Neuronal stem cell (in vitro differentiated cells): ENCODE data around the gene PIGN.
"Not testable (repeated sequence)": the region's sequence is repeated elsewhere in the genome, so short reads cannot be mapped to it uniquely, and the experiment has no call there.

Experiments
- DNase-seq: peaks from one replicate; pipeline ENCODE4 v3.0.0-alpha.2; 2013; ENCODE audit warnings: low spot score
- H2AFZ ChIP-seq: one replicate; pipeline ENCODE4 v1.6.1; 2013; ENCODE audit warnings: mild to moderate bottlenecking, low read length, inconsistent platforms
- H2AK5ac ChIP-seq: 2 replicates; pipeline ENCODE4 v1.6.1; 2013; ENCODE audit warnings: low read depth, mild to moderate bottlenecking, inconsistent platforms, low read length, moderate library complexity, mixed read lengths
- H2BK120ac ChIP-seq: 2 replicates; pipeline ENCODE4 v1.6.1; 2013; ENCODE audit warnings: low read depth, mild to moderate bottlenecking, inconsistent platforms, low read length, moderate library complexity, mixed read lengths
- H2BK12ac ChIP-seq: one replicate; pipeline ENCODE4 v1.6.1; 2013; ENCODE audit warnings: low read length, inconsistent platforms
- H2BK15ac ChIP-seq: 2 replicates; pipeline ENCODE4 v1.6.1; 2013; ENCODE audit warnings: mild to moderate bottlenecking, low read length, inconsistent platforms, mixed read lengths
- H2BK5ac ChIP-seq: one replicate; pipeline ENCODE4 v1.6.1; 2013; ENCODE audit warnings: inconsistent platforms, mild to moderate bottlenecking, low read length, moderate library complexity
- H3K14ac ChIP-seq: one replicate; pipeline ENCODE4 v1.6.1; 2013; ENCODE audit warnings: low read length, inconsistent platforms
- H3K18ac ChIP-seq: 2 replicates; pipeline ENCODE4 v1.6.1; 2013; ENCODE audit warnings: low read length, inconsistent platforms
- H3K23ac ChIP-seq: 2 replicates; pipeline ENCODE4 v1.6.1; 2013; ENCODE audit warnings: low read depth, mild to moderate bottlenecking, mixed read lengths, low read length, inconsistent platforms; ENCODE audit not compliant: poor library complexity
- H3K27ac ChIP-seq: replicated peaks from 3 replicates; pipeline ENCODE4 v1.5.1; 2013; ENCODE audit warnings: low read length, inconsistent platforms
- H3K27me3 ChIP-seq, 3 experiments: 2 replicates each; pipeline ENCODE4 v1.6.1; 2013; ENCODE audit warnings: low read length in 3 of 3, mild to moderate bottlenecking in 2 of 3, inconsistent platforms in 1 of 3, low read depth in 1 of 3, mixed read lengths in 1 of 3, moderate library complexity in 1 of 3; ENCODE audit not compliant: control insufficient read depth in 3 of 3, insufficient read depth in 3 of 3
- H3K36me3 ChIP-seq, 2 donors: replicated peaks in 1 of 2; 2 replicates each; pipeline ENCODE4 v1.6.1; 2013; ENCODE audit warnings: low read length in 2 of 2; ENCODE audit not compliant: control insufficient read depth in 2 of 2, insufficient read depth in 2 of 2
- H3K4ac ChIP-seq: 2 replicates; pipeline ENCODE4 v1.6.1; 2013; ENCODE audit warnings: inconsistent platforms, mild to moderate bottlenecking, low read length, moderate library complexity
- H3K4me1 ChIP-seq, 2 donors: 1 replicate in 1 of 2; 2 replicates in 1 of 2; pipeline ENCODE4 v1.6.1; 2013; ENCODE audit warnings: low read length in 2 of 2, low read depth in 1 of 2; ENCODE audit not compliant: control insufficient read depth in 2 of 2, insufficient read depth in 1 of 2
- H3K4me2 ChIP-seq: one replicate; pipeline ENCODE4 v1.6.1; 2013; ENCODE audit warnings: mild to moderate bottlenecking, low read length, inconsistent platforms; ENCODE audit not compliant: insufficient read depth, poor library complexity, severe bottlenecking
- H3K4me3 ChIP-seq, 2 donors: 2 replicates each; pipeline ENCODE4 v1.5.1; 2013; ENCODE audit warnings: low read length in 2 of 2, mild to moderate bottlenecking in 2 of 2, inconsistent platforms in 1 of 2, moderate library complexity in 1 of 2
- H3K79me1 ChIP-seq: one replicate; pipeline ENCODE4 v1.6.1; 2013; ENCODE audit warnings: low read depth, mild to moderate bottlenecking, inconsistent platforms, low read length, moderate library complexity
- H3K9ac ChIP-seq: one replicate; pipeline ENCODE4 v1.6.1; 2013; ENCODE audit warnings: mild to moderate bottlenecking, low read depth, low read length, inconsistent platforms; ENCODE audit not compliant: poor library complexity
- H3K9me3 ChIP-seq, 2 donors: replicated peaks in 1 of 2; 2 replicates each; pipeline versions ENCODE3 to v1.6.1; 2013; ENCODE audit warnings: low read length in 2 of 2, mild to moderate bottlenecking in 2 of 2, inconsistent platforms in 1 of 2, low read depth in 1 of 2, mixed read lengths in 1 of 2, moderate library complexity in 1 of 2; ENCODE audit not compliant: control insufficient read depth in 2 of 2, insufficient read depth in 1 of 2
- H4K8ac ChIP-seq: one replicate; pipeline ENCODE4 v1.6.1; 2013; ENCODE audit warnings: low read depth, mild to moderate bottlenecking, inconsistent platforms, low read length, moderate library complexity
- H4K91ac ChIP-seq: one replicate; pipeline ENCODE4 v1.6.1; 2013; ENCODE audit warnings: low read length, low read depth, mild to moderate bottlenecking, inconsistent platforms; ENCODE audit not compliant: poor library complexity
- WGBS, 2 donors: extraction: QIAGEN DNeasy Blood & Tissue Kit; methylation state at CpG; one replicate each; pipeline ENCODE4 v1.1.7; 2013; ENCODE audit warnings: missing lambda C conversion rate in 2 of 2, mixed read lengths in 1 of 2; ENCODE audit not compliant: insufficient read length in 2 of 2, insufficient replicate concordance in 1 of 2; ENCODE audit errors: extremely low coverage in 2 of 2; 5-methylcytosine and 5-hydroxymethylcytosine counted together

Gene PIGN

DNA sequence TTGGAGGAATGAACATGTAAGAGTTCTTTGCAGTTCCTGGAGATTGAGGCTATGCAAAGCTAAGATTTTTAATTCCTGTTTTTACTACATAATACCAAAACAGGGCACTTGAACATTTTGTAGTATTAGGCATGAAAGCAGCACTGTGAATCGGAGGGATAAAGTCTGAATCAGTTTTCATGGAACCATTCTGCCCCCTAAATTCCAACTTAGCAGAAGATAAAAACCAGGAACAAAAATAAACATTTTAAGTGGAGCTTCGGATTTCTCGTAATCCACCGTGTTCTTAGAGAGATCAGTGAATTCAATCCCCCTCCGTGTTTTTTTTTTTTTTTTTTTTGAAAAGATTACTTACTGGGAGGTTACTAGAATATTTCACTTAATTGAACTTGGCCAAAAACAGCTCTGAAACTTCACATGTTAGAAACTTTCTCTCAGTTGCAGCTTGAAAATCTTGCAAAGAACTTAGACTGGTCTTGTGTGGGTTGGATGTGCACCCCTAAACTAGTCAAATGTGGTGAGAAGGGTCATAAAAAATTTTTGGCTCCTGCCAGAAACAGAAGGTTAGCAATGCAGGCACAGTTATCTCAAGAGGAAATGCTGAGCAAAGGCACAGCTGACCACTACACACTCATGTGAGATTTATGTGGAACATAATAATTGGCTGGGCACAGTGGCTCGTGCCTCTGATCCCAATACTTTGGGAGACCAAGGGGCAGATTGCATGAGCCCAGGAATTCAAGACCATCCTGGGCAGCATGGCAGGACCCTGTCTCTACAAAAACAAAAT is 148.7 kb downstream of the PIGN start:
- Histone ChIP-seq H2BK5ac (no peak overlapping the region), H3K14ac (no peak overlapping the region), H3K4me3 (no peak overlapping the region), H2AFZ (no peak overlapping the region), H3K9me3 (peaks cover 0 to 2% of the 10 kb centered on the region in 2 donors), H3K4me2 (no peak overlapping the region), H3K9ac (no peak overlapping the region), H3K18ac (no peak overlapping the region), H3K27ac (no peak overlapping the region), H4K8ac (no peak overlapping the region), H3K36me3 (no peaks in the 10 kb centered on the region), H3K4ac (no peak overlapping the region), H3K23ac (no peak overlapping the region), H3K27me3 (no peaks in the 10 kb centered on the region), H3K79me1 (no peaks in the 10 kb centered on the region), H2BK12ac (no peak overlapping the region), H4K91ac (no peak overlapping the region), H2BK120ac (no peak overlapping the region), H2BK15ac (no peak overlapping the region), H2AK5ac (no peak overlapping the region), H3K4me1 (no peaks in the 10 kb centered on the region)
- DNase-seq = no peak
- WGBS, 2 donors = no CpG with 5 or more reads among the region's 6 CpGs

- Histone ChIP-seq H3K14ac (no peak overlapping the region), H2BK120ac (no peak overlapping the region), H2AFZ (no peak overlapping the region), H3K4me1 (no peaks in the 10 kb centered on the region), H3K27me3 (no peaks in the 10 kb centered on the region), H3K27ac (no peak overlapping the region), H3K4me2 (no peak overlapping the region), H3K36me3 (no peaks in the 10 kb centered on the region), H3K4ac (no peak overlapping the region), H3K18ac (peak overlapping the region; percentile 28), H2BK15ac (no peak overlapping the region), H3K79me1 (no peaks in the 10 kb centered on the region), H2AK5ac (no peak overlapping the region), H3K23ac (no peak overlapping the region), H3K9ac (no peak overlapping the region), H4K8ac (no peak overlapping the region), H3K4me3 (no peak overlapping the region), H2BK12ac (no peak overlapping the region), H4K91ac (no peak overlapping the region), H2BK5ac (no peak overlapping the region), H3K9me3 (peaks cover 0 to 2% of the 10 kb centered on the region in 2 donors)
- WGBS, 2 donors = no CpG with 5 or more reads among the region's 11 CpGs
- no peak for DNase-seq
These were observed 149.7 kb downstream of the PIGN start for GRCh38 chr18:62037012-62037742.

GRCh38 chr18:62034286-62034685 is 152.6 kb downstream of the PIGN start:
- DNase-seq, H2AFZ ChIP-seq, H3K4me1 ChIP-seq, H2BK15ac ChIP-seq, H3K14ac ChIP-seq, H2AK5ac ChIP-seq, H3K4me3 ChIP-seq, H4K91ac ChIP-seq, H3K9me3 ChIP-seq, H3K27me3 ChIP-seq, H3K23ac ChIP-seq, H3K27ac ChIP-seq, H3K79me1 ChIP-seq, H3K4me2 ChIP-seq, H2BK5ac ChIP-seq, H2BK12ac ChIP-seq, H3K36me3 ChIP-seq, H3K9ac ChIP-seq, H3K4ac ChIP-seq, H4K8ac ChIP-seq, H3K18ac ChIP-seq, H2BK120ac ChIP-seq: not testable (repeated sequence)
- no CpG with 5 or more reads among the region's 3 CpGs for WGBS, 2 donors

GRCh38 chr18:62033756-62034155 is 153.1 kb downstream of the PIGN start:
- Histone ChIP-seq H3K9me3 (peaks cover 0 to 4% of the 10 kb centered on the region in 2 donors), H2BK12ac (no peak overlapping the region), H3K27me3 (no peaks in the 10 kb centered on the region), H3K23ac (no peak overlapping the region), H3K9ac (no peak overlapping the region), H3K14ac (no peak overlapping the region), H3K79me1 (no peaks in the 10 kb centered on the region), H3K4ac (no peak overlapping the region), H3K4me2 (no peak overlapping the region), H2AFZ (no peak overlapping the region), H3K18ac (no peak overlapping the region), H2BK120ac (no peak overlapping the region), H2BK15ac (no peak overlapping the region), H4K91ac (no peak overlapping the region), H2AK5ac (no peak overlapping the region), H4K8ac (no peak overlapping the region), H3K27ac (no peak overlapping the region), H3K36me3 (no peaks in the 10 kb centered on the region), H3K4me3 (no peak overlapping the region), H2BK5ac (no peak overlapping the region), H3K4me1 (peaks cover 0 to 2% of the 10 kb centered on the region in 2 donors)
- DNase-seq = no peak
